ENCODE measurements around the gene HHIPL1.

GRCh38 chr14:99701260-99701659 lies 56.3 kb downstream of the HHIPL1 start:
- TF ChIP-seq CTCF (IDR thresholded peaks at IDR 0.05 in 4 of 5, conservative IDR thresholded peaks at IDR 0.05 in 1 of 5) (no peak), POLR2A (IDR thresholded peaks at IDR 0.05) (no peak)
